DOHH2 (cell line): Measurements from ENCODE around the gene GPR62.

Source experiments
- EZH2phosphoT487 ChIP-seq: fragments of 200-600 bp; sonication (generic); IDR thresholded peaks from 2 replicates; pipeline ENCODE4 v1.6.1; 2017; ENCODE audit warnings: borderline replicate concordance, mild to moderate bottlenecking, antibody characterized with exemption, low read length, moderate library complexity, mixed read lengths
- TF ChIP-seq, protein P1 (sequence below): fragments of 200-600 bp; sonication (generic); IDR thresholded peaks from one replicate; pipeline ENCODE4 v1.5.1; 2014; ENCODE audit warnings: antibody characterized with exemption, mild to moderate bottlenecking, low read depth, low read length; ENCODE audit not compliant: poor library complexity, severe bottlenecking

DNA sequence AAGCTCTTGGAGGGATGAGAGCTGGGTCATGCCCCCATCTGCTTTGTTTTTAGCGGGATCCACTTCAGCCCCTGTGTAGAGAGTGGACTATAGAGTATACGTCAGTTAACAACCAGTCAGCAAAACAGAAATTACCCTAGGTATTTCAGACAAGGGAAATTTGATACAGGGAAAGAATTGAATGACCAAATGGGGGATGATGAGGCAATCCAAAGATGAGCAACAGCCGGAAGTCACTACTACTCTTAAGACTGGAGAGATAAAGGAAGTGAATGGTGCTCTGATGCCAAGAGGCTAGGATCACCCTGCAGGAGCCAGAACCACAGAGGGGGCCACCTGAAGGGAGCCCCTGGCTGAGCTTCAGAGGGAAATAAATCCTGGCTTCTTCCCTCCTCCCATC, 1.7 kb upstream of the GPR62 start:
- TF ChIP-seq, protein P1, sequence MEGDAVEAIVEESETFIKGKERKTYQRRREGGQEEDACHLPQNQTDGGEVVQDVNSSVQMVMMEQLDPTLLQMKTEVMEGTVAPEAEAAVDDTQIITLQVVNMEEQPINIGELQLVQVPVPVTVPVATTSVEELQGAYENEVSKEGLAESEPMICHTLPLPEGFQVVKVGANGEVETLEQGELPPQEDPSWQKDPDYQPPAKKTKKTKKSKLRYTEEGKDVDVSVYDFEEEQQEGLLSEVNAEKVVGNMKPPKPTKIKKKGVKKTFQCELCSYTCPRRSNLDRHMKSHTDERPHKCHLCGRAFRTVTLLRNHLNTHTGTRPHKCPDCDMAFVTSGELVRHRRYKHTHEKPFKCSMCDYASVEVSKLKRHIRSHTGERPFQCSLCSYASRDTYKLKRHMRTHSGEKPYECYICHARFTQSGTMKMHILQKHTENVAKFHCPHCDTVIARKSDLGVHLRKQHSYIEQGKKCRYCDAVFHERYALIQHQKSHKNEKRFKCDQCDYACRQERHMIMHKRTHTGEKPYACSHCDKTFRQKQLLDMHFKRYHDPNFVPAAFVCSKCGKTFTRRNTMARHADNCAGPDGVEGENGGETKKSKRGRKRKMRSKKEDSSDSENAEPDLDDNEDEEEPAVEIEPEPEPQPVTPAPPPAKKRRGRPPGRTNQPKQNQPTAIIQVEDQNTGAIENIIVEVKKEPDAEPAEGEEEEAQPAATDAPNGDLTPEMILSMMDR, result no peak
- TF ChIP-seq EZH2phosphoT487, result no peak
